Activated B cell treated with CpG ODN at 0.5 μM for 24 hours (primary cell): ENCODE results near the gene PRDM2. TPM values are rescaled to one million over a fixed set of nuclear protein-coding genes. Genes with fewer than 3 reads are reported as not detected.

Experiments
- ATAC-seq: fragments of 200-7000 bp; cut with Tn5 transposase; one replicate; pipeline ENCODE4 v1.10.0; 2021; ENCODE audit warnings: low read depth, mild to moderate bottlenecking, moderate library complexity
- CTCF ChIA-PET: fragments of 350-600 bp; sonication (Branson Sonifier 250); formaldehyde crosslinking; loops from one replicate; lab custom pipeline; 2021; ENCODE audit warnings: antibody characterized with exemption; lab: Charles Lee
- POLR2A ChIA-PET: fragments of 350-600 bp; sonication (Branson Sonifier 250); formaldehyde crosslinking; loops from one replicate; lab custom pipeline; 2021; ENCODE audit warnings: antibody characterized with exemption; lab: Charles Lee
- DNase-seq: peaks from one replicate; pipeline ENCODE4 v3.0.0; 2022
- H3K27ac Mint-ChIP-seq: one replicate; pipeline ENCODE4 v1.8.0; 2020; ENCODE audit warnings: mixed read lengths
- H3K27me3 Mint-ChIP-seq: one replicate; pipeline ENCODE4 v1.8.0; 2021; ENCODE audit warnings: mixed read lengths
- H3K36me3 Mint-ChIP-seq: one replicate; pipeline ENCODE4 v1.8.0; 2021; ENCODE audit warnings: low read depth, mixed read lengths
- H3K4me1 Mint-ChIP-seq: one replicate; pipeline ENCODE4 v1.8.0; 2021; ENCODE audit warnings: mixed read lengths
- H3K4me3 Mint-ChIP-seq: one replicate; pipeline ENCODE4 v1.8.0; 2020; ENCODE audit warnings: mild to moderate bottlenecking, mixed read lengths
- H3K9me3 Mint-ChIP-seq: one replicate; pipeline ENCODE4 v1.8.0; 2020; ENCODE audit warnings: mixed read lengths
- intact Hi-C: fragments of 100-400 bp; cut with micrococcal nuclease; formaldehyde crosslinking; loops from one replicate; pipeline ENCODE4 v1.15.1; 2024
- total RNA-seq: library from RNA; stranded (reverse); gene quantifications from 2 replicates; pipeline ENCODE4 v1.2.3, GENCODE V29; 2022
- TF ChIP-seq, protein P1 (sequence below): fragments of 200-600 bp; IDR thresholded peaks from one replicate; pipeline ENCODE4 v1.8.0; 2022; ENCODE audit warnings: antibody characterized with exemption, mild to moderate bottlenecking

The PRDM2 gene
- total RNA-seq, 1 donor from 2014 or later = 194 TPM

DNA sequence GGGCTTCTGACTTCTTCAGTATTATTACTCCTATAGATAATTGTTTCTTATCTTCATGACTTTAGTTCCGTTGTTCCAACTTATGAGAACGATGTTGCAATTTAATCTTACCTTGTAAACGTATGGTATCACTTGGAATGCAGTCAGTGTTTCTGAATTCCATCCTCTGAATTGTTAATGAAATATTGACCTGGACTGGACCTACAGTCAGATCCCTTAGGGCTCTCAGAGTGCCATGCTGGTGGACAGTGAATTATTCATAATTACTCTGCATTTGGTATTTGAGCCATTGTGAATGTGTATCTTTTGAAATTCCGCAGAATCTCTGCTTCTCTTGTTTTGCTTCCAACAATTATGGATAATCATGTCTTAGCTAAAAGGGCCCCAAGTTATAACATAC lies 72.3 kb downstream of the PRDM2 start:
- TF ChIP-seq, protein P1, sequence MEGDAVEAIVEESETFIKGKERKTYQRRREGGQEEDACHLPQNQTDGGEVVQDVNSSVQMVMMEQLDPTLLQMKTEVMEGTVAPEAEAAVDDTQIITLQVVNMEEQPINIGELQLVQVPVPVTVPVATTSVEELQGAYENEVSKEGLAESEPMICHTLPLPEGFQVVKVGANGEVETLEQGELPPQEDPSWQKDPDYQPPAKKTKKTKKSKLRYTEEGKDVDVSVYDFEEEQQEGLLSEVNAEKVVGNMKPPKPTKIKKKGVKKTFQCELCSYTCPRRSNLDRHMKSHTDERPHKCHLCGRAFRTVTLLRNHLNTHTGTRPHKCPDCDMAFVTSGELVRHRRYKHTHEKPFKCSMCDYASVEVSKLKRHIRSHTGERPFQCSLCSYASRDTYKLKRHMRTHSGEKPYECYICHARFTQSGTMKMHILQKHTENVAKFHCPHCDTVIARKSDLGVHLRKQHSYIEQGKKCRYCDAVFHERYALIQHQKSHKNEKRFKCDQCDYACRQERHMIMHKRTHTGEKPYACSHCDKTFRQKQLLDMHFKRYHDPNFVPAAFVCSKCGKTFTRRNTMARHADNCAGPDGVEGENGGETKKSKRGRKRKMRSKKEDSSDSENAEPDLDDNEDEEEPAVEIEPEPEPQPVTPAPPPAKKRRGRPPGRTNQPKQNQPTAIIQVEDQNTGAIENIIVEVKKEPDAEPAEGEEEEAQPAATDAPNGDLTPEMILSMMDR = no peak
- peaks cover 34% of the 10 kb centered on the region for H3K4me1 Mint-ChIP-seq
- no peaks in the 10 kb centered on the region for H3K27me3 Mint-ChIP-seq
- intact Hi-C loops = no loop called here
- peaks cover 56% of the 10 kb centered on the region for H3K36me3 Mint-ChIP-seq
- H3K27ac Mint-ChIP-seq = no peak overlapping the region
- DNase-seq = no peak
- no peaks in the 10 kb centered on the region for H3K9me3 Mint-ChIP-seq
- CTCF ChIA-PET = interaction anchor here (1.0 to 1.8 kb wide), 2 partner anchors 46 to 106 kb away, joined by 3 to 4 read pairs; no protein-coding TSS in a partner anchor
- POLR2A ChIA-PET = no interaction called here
- no peak overlapping the region for H3K4me3 Mint-ChIP-seq
- no peak for ATAC-seq

DNA sequence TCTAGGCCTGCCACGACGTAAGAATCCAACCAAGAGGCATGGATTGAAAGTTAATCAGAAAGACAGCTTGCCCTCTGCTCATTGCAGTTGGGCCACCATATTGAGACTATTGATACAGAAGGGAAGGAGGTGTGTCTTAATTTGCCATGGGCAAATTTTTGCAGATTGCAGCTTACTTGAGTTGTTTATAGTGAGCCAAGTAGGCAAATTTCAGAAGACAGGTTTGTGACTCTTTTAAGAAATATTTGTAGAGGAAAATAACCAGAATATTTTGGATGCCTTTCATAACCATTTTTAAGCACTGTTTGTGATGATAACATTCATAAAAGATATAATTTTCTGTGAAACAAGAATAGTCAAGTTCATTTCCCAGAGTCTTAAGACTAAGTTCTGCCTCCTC lies 74.1 kb downstream of the PRDM2 start:
- H3K27me3 Mint-ChIP-seq = no peaks in the 10 kb centered on the region
- ChIA-PET CTCF (interaction anchor here (1.5 kb wide), 1 partner anchor 107 kb away, joined by 3 read pairs; no protein-coding TSS in a partner anchor), POLR2A (no interaction called here)
- no peak for DNase-seq
- TF ChIP-seq, protein P1 = no peak
- H3K36me3 Mint-ChIP-seq = peaks cover 47% of the 10 kb centered on the region
- no peaks in the 10 kb centered on the region for H3K9me3 Mint-ChIP-seq
- no peak overlapping the region for H3K27ac Mint-ChIP-seq
- no peak for ATAC-seq
- H3K4me3 Mint-ChIP-seq = no peak overlapping the region
- intact Hi-C loops = no loop called here
- peaks cover 26% of the 10 kb centered on the region for H3K4me1 Mint-ChIP-seq

DNA sequence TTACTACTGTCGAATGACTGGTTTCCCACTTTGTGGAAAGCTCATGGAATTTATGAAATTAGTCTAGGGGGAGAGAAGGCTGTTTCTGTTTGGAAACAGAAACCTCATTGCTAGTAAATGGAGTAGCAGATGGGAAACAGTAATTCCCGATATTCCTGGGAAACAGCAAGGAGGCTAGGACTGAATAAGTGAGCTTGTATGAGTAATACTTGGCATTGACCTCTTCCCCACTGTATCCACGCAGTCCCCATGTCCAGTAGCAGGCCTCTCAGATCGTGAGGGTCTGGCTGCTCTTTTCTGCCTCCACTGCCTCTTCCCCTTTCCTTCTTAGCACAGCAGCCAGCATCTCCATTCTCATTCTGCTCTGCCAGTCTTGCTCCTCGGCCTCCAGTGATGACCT lies 75.5 kb downstream of the PRDM2 start:
- Mint-ChIP-seq H3K27ac (no peak overlapping the region), H3K36me3 (peaks cover 35% of the 10 kb centered on the region), H3K4me3 (no peak overlapping the region), H3K4me1 (peaks cover 12% of the 10 kb centered on the region), H3K27me3 (no peaks in the 10 kb centered on the region), H3K9me3 (no peaks in the 10 kb centered on the region)
- intact Hi-C loops = no loop called here
- no peak for DNase-seq
- ChIA-PET POLR2A (interaction anchor here (0.6 kb wide), 1 partner anchor 45 kb away, joined by 3 read pairs; no protein-coding TSS in a partner anchor), CTCF (no interaction called here)
- ATAC-seq = no peak
- TF ChIP-seq, protein P1 = no peak

DNA sequence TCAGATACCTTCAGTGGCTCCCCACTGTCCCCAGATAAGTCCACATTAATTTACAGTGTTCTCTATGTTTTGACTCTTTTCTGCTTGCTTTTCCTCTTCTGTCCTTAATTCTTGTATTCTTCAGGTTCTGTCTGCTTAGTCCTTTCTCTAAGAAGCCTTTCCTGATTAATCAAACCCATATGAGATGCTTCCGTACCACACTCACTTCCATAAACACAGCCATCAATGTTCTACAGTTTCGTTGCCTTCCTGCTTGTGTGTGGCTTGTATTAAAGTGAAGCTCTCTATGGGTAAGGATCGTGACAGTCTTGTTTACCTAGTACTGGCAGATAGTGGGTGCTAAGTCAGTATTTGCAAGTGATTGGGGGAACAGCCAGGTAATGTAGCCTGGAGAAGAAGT lies 75.9 kb downstream of the PRDM2 start:
- ChIA-PET CTCF (no interaction called here), POLR2A (interaction anchor here (0.6 kb wide), 1 partner anchor 45 kb away, joined by 3 read pairs; no protein-coding TSS in a partner anchor)
- Mint-ChIP-seq H3K4me3 (no peak overlapping the region), H3K4me1 (peaks cover 8% of the 10 kb centered on the region), H3K27ac (no peak overlapping the region), H3K36me3 (peaks cover 31% of the 10 kb centered on the region), H3K9me3 (no peaks in the 10 kb centered on the region), H3K27me3 (no peaks in the 10 kb centered on the region)
- no peak for DNase-seq
- intact Hi-C loops = no loop called here
- ATAC-seq = no peak
- TF ChIP-seq, protein P1 = no peak

DNA sequence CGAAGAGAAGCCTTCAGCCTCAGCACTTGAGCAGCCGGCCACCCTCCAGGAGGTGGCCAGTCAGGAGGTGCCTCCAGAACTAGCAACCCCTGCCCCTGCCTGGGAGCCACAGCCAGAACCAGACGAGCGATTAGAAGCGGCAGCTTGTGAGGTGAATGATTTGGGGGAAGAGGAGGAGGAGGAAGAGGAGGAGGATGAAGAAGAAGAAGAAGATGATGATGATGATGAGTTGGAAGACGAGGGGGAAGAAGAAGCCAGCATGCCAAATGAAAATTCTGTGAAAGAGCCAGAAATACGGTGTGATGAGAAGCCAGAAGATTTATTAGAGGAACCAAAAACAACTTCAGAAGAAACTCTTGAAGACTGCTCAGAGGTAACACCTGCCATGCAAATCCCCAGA lies 78.4 kb downstream of the PRDM2 start:
- Mint-ChIP-seq H3K4me1 (peaks cover 16% of the 10 kb centered on the region), H3K27ac (peak overlapping the region; percentile 1), H3K36me3 (peaks cover 10% of the 10 kb centered on the region), H3K27me3 (no peaks in the 10 kb centered on the region), H3K9me3 (no peaks in the 10 kb centered on the region), H3K4me3 (no peak overlapping the region)
- intact Hi-C loops = no loop called here
- DNase-seq = no peak
- ChIA-PET POLR2A (no interaction called here), CTCF (no interaction called here)
- TF ChIP-seq, protein P1 = no peak
- ATAC-seq = no peak
